RWPE2 (cell line): ENCODE results near the gene GPRC5A.

Experiments used
- ATAC-seq: fragments of 200-7000 bp; cut with Tn5 transposase; 3 replicates; pipeline ENCODE4 v1.9.1; 2021; ENCODE audit warnings: low read depth
- DNase-seq: peaks from one replicate; pipeline ENCODE4 v3.0.0-alpha.2; 2020; ENCODE audit warnings: low spot score
- H3K27ac ChIP-seq: fragments of 450-650 bp; 2 replicates; pipeline ENCODE4 v1.5.1; 2017; ENCODE audit warnings: mild to moderate bottlenecking; ENCODE audit not compliant: poor library complexity, severe bottlenecking
- H3K27me3 ChIP-seq: fragments of 250-450 bp; sonication (Bioruptor Pico); 2 replicates; pipeline ENCODE4 v1.5.1; 2021; ENCODE audit warnings: mild to moderate bottlenecking, moderate library complexity; ENCODE audit not compliant: insufficient read depth, poor library complexity, severe bottlenecking
- H3K36me3 ChIP-seq: fragments of 250-450 bp; sonication (Bioruptor Pico); 2 replicates; pipeline ENCODE4 v1.5.1; 2020; ENCODE audit warnings: low read depth, mild to moderate bottlenecking, moderate library complexity
- H3K4me1 ChIP-seq: fragments of 250-450 bp; sonication (Bioruptor Pico); 2 replicates; pipeline ENCODE4 v1.5.1; 2021; ENCODE audit warnings: mild to moderate bottlenecking, moderate library complexity; ENCODE audit not compliant: insufficient read depth, poor library complexity, severe bottlenecking
- H3K4me3 ChIP-seq: fragments of 250-450 bp; sonication (Bioruptor Pico); 2 replicates; pipeline ENCODE4 v1.5.1; 2021; ENCODE audit warnings: mild to moderate bottlenecking, moderate library complexity; ENCODE audit not compliant: severe bottlenecking
- H3K9me3 ChIP-seq: fragments of 250-450 bp; sonication (Bioruptor Pico); 2 replicates; pipeline ENCODE4 v1.5.1; 2021; ENCODE audit warnings: mild to moderate bottlenecking, moderate library complexity; ENCODE audit not compliant: severe bottlenecking
- TF ChIP-seq, protein P1 (sequence below): fragments of 450-650 bp; IDR thresholded peaks from one replicate; pipeline ENCODE4 v1.5.1; 2017; ENCODE audit warnings: mild to moderate bottlenecking, moderate library complexity; ENCODE audit not compliant: poor library complexity, severe bottlenecking

GPRC5A gene

GRCh38 chr12:12958886-12959285 lies 67.5 kb downstream of the GPRC5A start:
- Histone ChIP-seq H3K36me3 (no peaks in the 10 kb centered on the region), H3K4me3 (no peak overlapping the region), H3K27me3 (no peaks in the 10 kb centered on the region), H3K27ac (no peak overlapping the region), H3K9me3 (no peaks in the 10 kb centered on the region), H3K4me1 (no peaks in the 10 kb centered on the region)
- ATAC-seq (no peak), DNase-seq (no peak)
- TF ChIP-seq, protein P1, sequence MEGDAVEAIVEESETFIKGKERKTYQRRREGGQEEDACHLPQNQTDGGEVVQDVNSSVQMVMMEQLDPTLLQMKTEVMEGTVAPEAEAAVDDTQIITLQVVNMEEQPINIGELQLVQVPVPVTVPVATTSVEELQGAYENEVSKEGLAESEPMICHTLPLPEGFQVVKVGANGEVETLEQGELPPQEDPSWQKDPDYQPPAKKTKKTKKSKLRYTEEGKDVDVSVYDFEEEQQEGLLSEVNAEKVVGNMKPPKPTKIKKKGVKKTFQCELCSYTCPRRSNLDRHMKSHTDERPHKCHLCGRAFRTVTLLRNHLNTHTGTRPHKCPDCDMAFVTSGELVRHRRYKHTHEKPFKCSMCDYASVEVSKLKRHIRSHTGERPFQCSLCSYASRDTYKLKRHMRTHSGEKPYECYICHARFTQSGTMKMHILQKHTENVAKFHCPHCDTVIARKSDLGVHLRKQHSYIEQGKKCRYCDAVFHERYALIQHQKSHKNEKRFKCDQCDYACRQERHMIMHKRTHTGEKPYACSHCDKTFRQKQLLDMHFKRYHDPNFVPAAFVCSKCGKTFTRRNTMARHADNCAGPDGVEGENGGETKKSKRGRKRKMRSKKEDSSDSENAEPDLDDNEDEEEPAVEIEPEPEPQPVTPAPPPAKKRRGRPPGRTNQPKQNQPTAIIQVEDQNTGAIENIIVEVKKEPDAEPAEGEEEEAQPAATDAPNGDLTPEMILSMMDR = no peak

DNA sequence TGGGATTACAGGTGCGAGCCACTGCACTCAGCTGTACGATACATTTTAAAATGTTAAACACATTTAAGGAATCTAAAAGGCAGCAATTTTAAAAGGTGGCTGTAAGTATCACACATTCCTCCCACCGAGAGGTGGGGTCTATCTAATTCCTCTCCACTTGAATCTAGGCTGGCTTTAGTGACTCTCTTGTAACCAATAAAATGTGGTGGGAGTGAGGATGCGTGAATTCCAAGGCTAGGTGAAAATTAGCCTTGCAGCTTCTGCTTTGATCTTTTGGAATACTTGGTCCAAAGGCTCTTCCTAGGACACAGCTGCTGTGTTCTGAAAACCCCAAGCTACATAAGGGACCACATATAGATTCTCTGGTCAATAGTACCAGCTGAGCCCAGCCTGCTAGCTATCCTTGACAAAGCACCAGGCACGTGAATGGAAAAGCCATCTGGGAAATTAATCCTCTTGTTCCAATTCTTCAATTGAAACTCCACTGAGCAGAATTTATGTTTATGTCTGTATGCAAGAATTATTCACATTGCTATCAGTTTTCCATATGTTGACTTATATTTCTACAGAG lies 69.4 kb downstream of the GPRC5A start:
- DNase-seq = no peak
- TF ChIP-seq, protein P1 = no peak
- no peaks in the 10 kb centered on the region for H3K4me1 ChIP-seq
- no peak for ATAC-seq
- H3K9me3 ChIP-seq = no peaks in the 10 kb centered on the region
- H3K27me3 ChIP-seq = no peaks in the 10 kb centered on the region
- no peak overlapping the region for H3K4me3 ChIP-seq
- H3K36me3 ChIP-seq = no peaks in the 10 kb centered on the region
- H3K27ac ChIP-seq = no peak overlapping the region

DNA sequence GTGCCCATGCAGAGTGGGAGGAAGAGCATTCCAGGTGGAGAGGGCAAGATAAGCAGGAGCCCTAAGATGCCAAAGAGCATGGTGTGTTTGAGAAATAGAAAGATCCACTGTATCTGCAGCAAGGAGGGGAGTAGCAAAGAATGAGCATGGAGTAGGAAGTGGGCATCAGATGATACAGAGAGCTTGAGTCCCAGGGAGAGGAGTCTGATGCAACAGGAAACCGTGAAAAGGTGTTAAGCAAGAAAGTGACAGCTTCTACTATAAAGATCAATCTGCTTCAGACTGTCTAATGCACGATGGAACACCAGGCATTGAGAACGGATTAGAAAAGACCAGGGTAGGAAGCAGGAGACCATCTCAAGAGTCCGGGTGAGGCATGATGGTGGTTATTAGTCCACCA lies 72.9 kb downstream of the GPRC5A start:
- Histone ChIP-seq H3K27me3 (no peaks in the 10 kb centered on the region), H3K4me3 (no peak overlapping the region), H3K27ac (no peak overlapping the region), H3K36me3 (no peaks in the 10 kb centered on the region), H3K9me3 (no peaks in the 10 kb centered on the region), H3K4me1 (no peaks in the 10 kb centered on the region)
- DNase-seq (no peak), ATAC-seq (no peak)
- TF ChIP-seq, protein P1 = no peak

DNA sequence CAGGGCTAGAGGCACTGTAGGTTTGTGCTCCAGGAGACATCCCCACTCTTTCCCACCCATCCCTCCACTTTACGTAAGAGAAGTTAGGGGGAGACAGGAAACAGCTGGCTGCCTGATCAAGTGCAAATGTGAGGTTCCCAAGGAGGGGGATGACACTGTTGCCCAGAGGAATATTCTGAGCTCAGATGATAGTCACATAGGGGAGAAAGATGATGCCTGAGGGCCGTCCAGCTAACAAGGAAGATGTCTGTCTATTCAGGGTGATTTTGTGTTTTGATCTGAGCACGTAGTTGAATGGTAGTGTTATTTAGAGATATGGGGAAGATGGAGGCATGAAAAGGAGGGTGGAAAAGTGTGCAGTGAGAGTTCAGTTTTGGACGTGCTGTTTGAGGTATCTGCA lies 74.5 kb downstream of the GPRC5A start:
- no peak for DNase-seq
- H3K4me1 ChIP-seq = no peaks in the 10 kb centered on the region
- H3K9me3 ChIP-seq = no peaks in the 10 kb centered on the region
- ATAC-seq = no peak
- no peak overlapping the region for H3K27ac ChIP-seq
- H3K36me3 ChIP-seq = no peaks in the 10 kb centered on the region
- no peak overlapping the region for H3K4me3 ChIP-seq
- TF ChIP-seq, protein P1 = no peak
- H3K27me3 ChIP-seq = no peaks in the 10 kb centered on the region
